Activated T-cell treated with anti-CD3 and anti-CD28 coated beads, Interleukin-2, amount 50 U/mL, for 72 hours (primary cell): ENCODE measurements around the gene SUGCT. TPM values are rescaled to one million over a fixed set of nuclear protein-coding genes. Genes with fewer than 3 reads are reported as not detected.
"Not testable (repeated sequence)": the region's sequence is repeated elsewhere in the genome, so short reads cannot be mapped to it uniquely, and the experiment has no call there.

Experiments used
- ATAC-seq, 2 donors: fragments of 150-1000 bp; cut with Tn5 transposase; replicated peaks in 1 of 2; 2 replicates each; pipeline ENCODE4 v1.10.0; 2021; ENCODE audit warnings: moderate library complexity in 2 of 2, mild to moderate bottlenecking in 1 of 2
- DNase-seq, 2 donors: peaks; one replicate each; pipeline ENCODE4 v3.0.0; 2021 to 2022; ENCODE audit warnings: mixed read lengths in 1 of 2
- H3K27ac Mint-ChIP-seq: one replicate; pipeline ENCODE4 v1.8.0; 2022; ENCODE audit warnings: mild to moderate bottlenecking, moderate library complexity, mixed read lengths
- H3K27me3 Mint-ChIP-seq: one replicate; pipeline ENCODE4 v1.8.0; 2022; ENCODE audit warnings: low read depth, mixed read lengths
- H3K36me3 Mint-ChIP-seq, 2 donors: one replicate each; pipeline ENCODE4 v1.8.0; 2022; ENCODE audit warnings: mixed read lengths in 2 of 2, mild to moderate bottlenecking in 1 of 2; ENCODE audit not compliant: insufficient read depth in 2 of 2
- H3K4me1 Mint-ChIP-seq: one replicate; pipeline ENCODE4 v1.8.0; 2022; ENCODE audit warnings: low read depth, mixed read lengths
- H3K4me3 Mint-ChIP-seq, 2 donors: one replicate each; pipeline ENCODE4 v1.8.0; 2022; ENCODE audit warnings: mild to moderate bottlenecking in 2 of 2, mixed read lengths in 2 of 2, moderate library complexity in 2 of 2
- H3K9me3 Mint-ChIP-seq, 2 donors: one replicate each; pipeline ENCODE4 v1.8.0; 2022; ENCODE audit warnings: mixed read lengths in 2 of 2
- total RNA-seq, 2 donors: library from RNA; stranded (reverse); gene quantifications; one replicate each; pipeline ENCODE4 v1.2.3, GENCODE V29; 2022

Gene SUGCT
- total RNA-seq, 2 donors from 2014 or later, result 1.5 to 1.6 TPM

DNA sequence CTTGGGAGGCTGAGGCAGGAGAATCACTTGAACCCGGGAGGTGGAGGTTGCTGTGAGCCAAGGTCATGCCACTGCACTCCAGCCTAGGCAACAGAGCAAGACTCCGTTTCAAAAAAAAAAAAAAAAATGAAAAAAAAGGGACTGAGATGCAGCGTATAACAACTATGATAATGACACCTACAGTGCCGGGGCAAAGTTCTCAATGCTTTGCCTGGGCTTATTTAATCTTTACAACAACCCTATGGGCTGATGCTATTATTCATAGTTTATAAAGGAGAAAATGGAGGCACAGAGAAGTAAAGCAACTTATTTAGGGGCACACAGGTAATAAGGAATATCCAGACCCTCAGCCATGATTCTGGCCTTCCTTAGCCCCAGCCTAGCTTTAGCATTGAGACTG is 47.6 kb downstream of the SUGCT start:
- ATAC-seq, result no peak
- H3K27me3 Mint-ChIP-seq, result no peaks in the 10 kb centered on the region
- no peaks in the 10 kb centered on the region for H3K36me3 Mint-ChIP-seq
- H3K9me3 Mint-ChIP-seq, result no peaks in the 10 kb centered on the region
- H3K27ac Mint-ChIP-seq, result no peak overlapping the region
- no peak overlapping the region for H3K4me3 Mint-ChIP-seq
- no peaks in the 10 kb centered on the region for H3K4me1 Mint-ChIP-seq
- no peak for DNase-seq

DNA sequence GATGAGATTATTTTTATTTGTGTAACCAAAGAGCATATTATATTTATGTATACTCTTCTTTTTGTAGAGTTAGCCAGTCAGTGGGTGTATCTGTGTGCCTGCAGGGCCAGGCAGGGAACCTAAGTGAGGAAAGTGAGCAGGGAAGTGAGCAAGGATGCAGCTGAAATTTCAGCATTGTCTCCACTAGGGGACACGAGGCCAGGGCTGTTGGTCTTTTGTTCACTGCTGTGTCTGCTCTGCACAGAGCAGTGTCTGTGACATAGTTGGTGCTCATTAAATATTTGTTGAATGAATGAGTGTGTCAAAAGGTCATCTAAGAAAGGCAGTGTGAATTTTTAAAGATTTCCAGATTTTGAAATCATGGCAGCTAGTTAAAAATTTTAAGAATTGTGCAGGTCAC is 51.8 kb downstream of the SUGCT start:
- H3K4me1 Mint-ChIP-seq, result no peaks in the 10 kb centered on the region
- no peaks in the 10 kb centered on the region for H3K36me3 Mint-ChIP-seq
- DNase-seq, result no peak
- H3K27me3 Mint-ChIP-seq, result no peaks in the 10 kb centered on the region
- H3K27ac Mint-ChIP-seq, result no peak overlapping the region
- H3K9me3 Mint-ChIP-seq, result no peaks in the 10 kb centered on the region
- ATAC-seq, result no peak
- no peak overlapping the region for H3K4me3 Mint-ChIP-seq

DNA sequence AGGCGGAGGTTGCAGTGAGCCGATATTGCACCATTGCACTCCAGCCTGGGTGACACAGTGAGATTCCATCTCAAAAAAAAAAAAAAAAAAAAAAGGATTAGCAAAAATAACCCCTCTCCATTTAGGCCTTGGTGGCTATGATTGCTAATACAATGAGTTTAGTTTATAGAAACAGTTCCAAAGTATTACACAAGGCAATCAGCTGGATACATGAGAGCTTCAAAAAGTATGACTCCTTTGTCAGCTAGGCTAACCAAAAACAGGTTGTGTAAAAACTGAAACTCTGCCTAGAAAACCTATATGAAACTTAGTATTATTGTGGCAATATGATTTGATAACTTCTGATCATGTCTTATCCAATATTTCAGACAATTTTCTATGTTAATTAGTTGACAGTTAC is 57.2 kb downstream of the SUGCT start:
- Mint-ChIP-seq H3K9me3 (no peaks in the 10 kb centered on the region), H3K27ac (no peak overlapping the region), H3K27me3 (no peaks in the 10 kb centered on the region), H3K4me3 (no peak overlapping the region), H3K4me1 (no peaks in the 10 kb centered on the region), H3K36me3 (no peaks in the 10 kb centered on the region)
- no peak for DNase-seq
- no peak for ATAC-seq

DNA sequence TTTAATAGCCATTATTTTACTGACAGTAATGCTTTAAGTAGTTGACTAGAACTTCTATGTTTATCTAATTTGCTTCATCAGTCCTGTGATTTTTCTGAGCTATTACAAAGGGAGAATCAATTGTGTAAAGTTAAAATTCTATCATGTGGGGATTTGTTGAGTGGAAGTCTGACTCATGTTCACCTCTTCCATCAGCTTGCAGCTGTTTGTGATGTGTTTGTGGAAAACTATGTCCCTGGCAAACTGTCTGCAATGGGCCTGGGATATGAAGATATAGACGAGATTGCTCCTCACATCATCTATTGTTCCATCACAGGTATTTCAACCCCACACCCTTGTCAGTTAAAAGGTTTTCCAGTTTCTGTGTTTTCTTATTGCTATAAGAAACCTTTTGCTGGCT is 59.9 kb downstream of the SUGCT start:
- ATAC-seq (no peak), DNase-seq (no peak)
- Mint-ChIP-seq H3K27me3 (no peaks in the 10 kb centered on the region), H3K4me3 (no peak overlapping the region), H3K36me3 (no peaks in the 10 kb centered on the region), H3K9me3 (no peaks in the 10 kb centered on the region), H3K27ac (no peak overlapping the region), H3K4me1 (no peaks in the 10 kb centered on the region)

DNA sequence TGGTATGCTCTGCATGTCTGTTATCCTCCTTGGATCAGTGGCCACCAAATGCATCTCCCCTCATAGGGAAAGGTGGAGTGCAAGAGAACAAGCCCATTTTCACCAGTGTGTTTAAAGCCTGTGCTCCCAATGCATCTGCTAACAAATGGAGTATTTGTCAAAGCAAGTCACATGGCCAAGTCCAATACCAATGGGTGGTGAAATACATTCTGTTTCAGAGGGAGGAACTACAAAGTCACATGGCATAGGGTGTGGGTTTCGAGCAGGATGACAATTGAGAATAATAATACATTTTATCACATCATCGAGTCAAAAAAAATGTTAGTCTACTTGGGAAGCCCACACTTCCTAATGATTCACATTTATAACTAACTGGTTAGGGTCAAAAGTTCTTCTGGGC is 62.7 kb downstream of the SUGCT start:
- Mint-ChIP-seq H3K4me3 (no peak overlapping the region), H3K36me3 (no peaks in the 10 kb centered on the region), H3K4me1 (no peaks in the 10 kb centered on the region), H3K27ac (no peak overlapping the region), H3K27me3 (no peaks in the 10 kb centered on the region), H3K9me3 (no peaks in the 10 kb centered on the region)
- ATAC-seq (no peak), DNase-seq (no peak)

DNA sequence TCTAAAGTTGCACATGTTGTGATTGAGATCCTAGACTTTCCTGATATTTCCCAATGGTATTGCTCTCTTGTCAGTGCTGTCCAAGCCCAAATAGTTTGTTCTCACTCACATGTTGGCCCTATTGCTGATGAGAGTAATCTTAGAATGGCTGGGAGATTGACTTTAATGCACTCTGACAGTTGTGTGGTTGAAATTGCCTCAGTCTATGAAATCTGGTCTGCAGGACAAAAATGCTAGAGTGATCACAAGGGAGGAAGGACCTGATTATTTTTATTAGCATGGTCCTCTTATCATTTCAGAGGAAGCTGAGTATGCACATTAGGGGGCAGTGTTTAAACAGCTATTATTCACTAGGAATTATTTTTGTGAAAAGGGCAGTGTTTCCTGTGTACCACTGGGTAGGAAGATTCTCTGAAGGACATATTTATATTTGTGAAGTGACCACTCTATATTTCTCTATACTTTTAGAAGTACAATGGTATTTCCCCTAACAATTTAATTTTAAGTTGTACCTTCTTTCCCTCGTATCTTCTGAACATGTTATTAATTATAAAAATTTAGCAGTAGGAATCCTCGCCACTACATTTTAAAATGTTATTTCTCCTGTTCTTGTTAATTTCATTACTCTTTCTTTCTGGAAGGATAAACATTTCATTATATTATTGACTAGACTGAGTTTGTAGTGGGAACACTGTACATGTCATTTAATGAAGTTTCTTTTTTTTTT is 64.4 kb downstream of the SUGCT start:
- DNase-seq (no peak), ATAC-seq (no peak)
- H3K27ac Mint-ChIP-seq, result no peak overlapping the region
- H3K4me3 Mint-ChIP-seq, result no peak overlapping the region
- no peaks in the 10 kb centered on the region for H3K27me3 Mint-ChIP-seq
- H3K36me3 Mint-ChIP-seq, result no peaks in the 10 kb centered on the region
- no peaks in the 10 kb centered on the region for H3K9me3 Mint-ChIP-seq
- no peaks in the 10 kb centered on the region for H3K4me1 Mint-ChIP-seq

DNA sequence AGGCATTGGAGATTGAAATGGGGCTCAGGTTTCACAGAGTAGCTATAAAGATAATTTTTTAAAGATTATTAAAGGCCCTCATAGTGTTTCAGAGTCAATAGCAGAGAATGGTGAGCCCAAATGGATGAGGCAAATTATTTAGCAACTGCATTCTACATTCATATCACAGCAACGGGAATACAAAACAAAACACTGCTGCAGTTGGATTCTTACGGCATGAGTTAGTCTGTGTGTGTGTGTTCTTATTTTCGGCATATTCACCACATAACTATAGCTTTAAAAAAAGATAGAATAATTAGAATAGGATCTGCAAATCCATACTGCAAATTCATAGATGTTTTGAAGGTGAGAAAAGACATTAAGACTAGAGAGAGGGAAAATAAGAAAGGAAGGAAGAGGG is 66.0 kb downstream of the SUGCT start:
- Mint-ChIP-seq H3K4me1 (peaks cover 3% of the 10 kb centered on the region), H3K27me3 (no peaks in the 10 kb centered on the region)
- no peak for ATAC-seq

DNA sequence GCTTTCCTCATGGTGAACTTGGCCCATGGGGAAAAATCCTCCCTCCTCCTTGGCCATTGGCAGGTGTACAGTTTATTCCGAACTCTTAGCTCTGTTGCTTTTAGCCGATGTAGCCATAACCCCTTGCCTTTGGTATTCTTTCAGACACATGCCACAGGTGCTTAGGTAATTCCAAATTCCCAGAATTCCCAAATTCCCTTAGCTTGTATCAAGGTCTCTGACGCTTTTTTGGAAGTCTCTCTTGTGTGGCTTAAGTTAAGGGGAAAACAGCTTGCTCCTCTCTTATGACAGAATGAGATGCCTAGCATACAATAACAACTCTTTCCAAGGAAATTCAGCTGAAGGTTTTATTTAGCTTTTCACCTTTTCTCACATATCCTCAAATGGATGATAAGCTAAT is 68.0 kb downstream of the SUGCT start:
- no peaks in the 10 kb centered on the region for H3K27me3 Mint-ChIP-seq
- H3K4me3 Mint-ChIP-seq, result no peak overlapping the region
- H3K36me3 Mint-ChIP-seq, result no peaks in the 10 kb centered on the region
- H3K27ac Mint-ChIP-seq, result no peak overlapping the region
- DNase-seq (no peak), ATAC-seq (no peak)
- H3K4me1 Mint-ChIP-seq, result peaks cover 4% of the 10 kb centered on the region
- no peaks in the 10 kb centered on the region for H3K9me3 Mint-ChIP-seq

More for the DNA sequence above, 66.0 kb downstream of the SUGCT start:
- DNase-seq, result no peak
- Mint-ChIP-seq H3K9me3 (no peaks in the 10 kb centered on the region), H3K4me3 (no peak overlapping the region), H3K27ac (no peak overlapping the region), H3K36me3 (no peaks in the 10 kb centered on the region)

DNA sequence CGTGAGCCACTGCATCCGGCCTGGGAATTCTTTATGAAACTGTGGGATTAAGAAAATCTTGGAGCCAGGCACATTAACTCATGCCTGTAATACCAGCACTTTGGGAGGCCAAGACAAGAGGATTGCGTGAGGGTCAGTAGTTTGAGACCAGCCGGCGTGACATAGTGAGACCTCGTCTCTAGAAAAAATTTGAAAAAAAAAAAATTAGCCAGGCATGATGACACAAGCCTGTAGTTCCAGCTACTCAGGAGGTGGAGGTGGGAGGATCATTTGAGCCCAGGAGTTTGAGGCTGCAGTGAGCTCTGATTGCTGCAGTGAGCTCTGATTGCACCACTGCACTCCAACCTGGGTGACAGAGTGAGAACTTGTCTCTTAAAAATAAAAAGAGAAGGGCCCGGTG is 69.8 kb downstream of the SUGCT start:
- peaks cover 4% of the 10 kb centered on the region for H3K4me1 Mint-ChIP-seq
- DNase-seq, result no peak
- H3K27me3 Mint-ChIP-seq, result no peaks in the 10 kb centered on the region
- H3K27ac Mint-ChIP-seq, result no peak overlapping the region
- H3K9me3 Mint-ChIP-seq, result no peaks in the 10 kb centered on the region
- H3K36me3 Mint-ChIP-seq, result no peaks in the 10 kb centered on the region
- no peak overlapping the region for H3K4me3 Mint-ChIP-seq
- no peak for ATAC-seq

DNA sequence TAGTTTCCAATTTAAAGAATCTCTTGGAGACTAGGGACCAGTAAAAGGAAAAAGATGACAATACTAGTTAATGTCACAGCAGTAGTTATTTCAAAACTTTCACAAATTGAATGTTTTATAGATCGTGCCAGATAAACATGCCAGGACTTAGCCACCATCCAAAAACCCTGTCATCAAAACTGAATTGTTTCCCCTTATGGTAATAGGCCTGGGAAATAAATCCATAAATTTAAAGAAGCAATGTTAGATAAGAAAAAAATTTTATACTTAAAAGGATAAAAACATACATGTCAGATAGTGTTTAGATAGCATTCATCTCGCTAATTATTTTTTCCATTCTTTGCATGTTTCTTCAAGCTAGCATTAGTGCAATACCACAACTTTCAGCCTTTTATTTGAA is 71.2 kb downstream of the SUGCT start:
- H3K9me3 Mint-ChIP-seq, result no peaks in the 10 kb centered on the region
- no peaks in the 10 kb centered on the region for H3K36me3 Mint-ChIP-seq
- no peak overlapping the region for H3K4me3 Mint-ChIP-seq
- peaks cover 4% of the 10 kb centered on the region for H3K4me1 Mint-ChIP-seq
- H3K27ac Mint-ChIP-seq, result no peak overlapping the region
- no peaks in the 10 kb centered on the region for H3K27me3 Mint-ChIP-seq
- ATAC-seq (no peak), DNase-seq (no peak)

DNA sequence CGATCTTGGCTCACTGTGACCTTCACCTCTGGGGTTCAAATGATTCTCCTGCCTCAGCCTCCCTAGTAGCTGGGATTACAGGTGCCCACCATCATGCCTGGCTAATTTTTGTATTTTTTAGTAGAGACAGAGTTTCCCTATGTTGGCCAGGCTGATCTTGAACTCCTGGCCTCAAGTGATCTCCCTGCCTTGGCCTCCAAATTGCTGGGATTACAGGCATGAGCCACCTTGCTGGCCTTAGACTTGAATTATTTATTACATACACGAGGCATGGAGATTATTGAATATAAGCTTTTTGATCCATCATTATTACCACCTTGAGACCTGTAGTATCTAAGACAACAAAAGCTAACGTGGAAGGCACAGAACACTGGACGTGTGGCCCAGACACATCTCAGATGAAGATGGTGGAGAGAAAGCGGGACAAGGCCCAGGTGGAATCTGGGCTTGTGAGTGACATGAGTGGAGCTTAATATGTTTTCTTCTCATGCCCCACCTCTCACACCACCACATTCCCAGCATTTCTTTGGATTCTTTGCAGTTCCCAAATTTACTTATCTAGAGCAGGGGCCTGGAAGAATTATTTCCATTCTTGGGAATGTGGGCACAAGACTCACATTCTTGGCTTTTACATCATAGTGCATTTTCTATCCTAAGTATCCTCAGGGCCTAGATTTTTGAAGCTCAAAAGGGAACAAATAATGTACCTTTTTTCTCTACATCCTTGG is 76.6 kb downstream of the SUGCT start:
- ATAC-seq (no peak), DNase-seq (no peak)
- Mint-ChIP-seq H3K4me1 (no peaks in the 10 kb centered on the region), H3K27ac (no peak overlapping the region), H3K36me3 (no peaks in the 10 kb centered on the region), H3K27me3 (no peaks in the 10 kb centered on the region), H3K4me3 (no peak overlapping the region), H3K9me3 (no peaks in the 10 kb centered on the region)

DNA sequence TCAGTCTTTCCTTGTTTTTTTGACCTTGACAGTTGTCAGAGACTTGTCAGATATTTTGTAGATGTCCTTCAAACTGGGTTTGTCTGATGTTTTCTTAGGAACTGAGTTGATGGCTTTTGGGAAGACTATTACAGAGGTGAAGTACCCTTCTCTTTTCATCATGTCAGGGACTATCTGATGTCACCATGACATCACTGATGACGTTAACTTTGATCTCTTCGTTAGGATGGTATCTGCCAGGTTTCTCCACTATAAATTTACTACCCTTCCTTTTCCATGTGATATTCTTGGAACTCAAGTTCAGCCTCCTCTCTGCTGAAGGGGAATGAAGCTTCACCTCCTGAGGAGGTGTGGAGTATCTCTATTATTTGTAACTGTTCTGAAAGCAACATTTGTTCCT is 78.5 kb downstream of the SUGCT start:
- Mint-ChIP-seq H3K36me3 (peaks cover 0 to 2% of the 10 kb centered on the region in 2 donors), H3K4me1 (no peaks in the 10 kb centered on the region), H3K27ac (no peak overlapping the region), H3K4me3 (no peak overlapping the region), H3K9me3 (no peaks in the 10 kb centered on the region), H3K27me3 (no peaks in the 10 kb centered on the region)
- DNase-seq (no peak), ATAC-seq (no peak)

DNA sequence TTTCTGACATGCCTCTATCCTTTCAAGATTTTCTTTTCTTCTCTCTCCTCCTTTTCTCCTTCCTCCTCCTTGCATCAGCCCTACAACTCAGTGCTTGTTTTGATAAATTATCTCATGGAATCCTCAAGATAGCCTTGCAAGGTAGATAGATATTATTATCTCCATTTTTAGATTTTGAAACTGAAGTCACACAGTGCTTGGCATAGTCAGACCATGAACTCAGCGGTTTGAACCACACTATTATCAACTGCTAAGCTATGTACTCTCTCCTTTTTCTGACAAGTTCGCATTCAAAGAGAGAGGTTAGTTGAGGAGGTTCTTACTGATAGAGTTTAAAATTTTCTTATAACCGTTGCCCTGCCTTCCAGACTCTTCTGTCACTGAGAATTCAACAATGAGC is 79.1 kb downstream of the SUGCT start:
- DNase-seq (no peak), ATAC-seq (no peak)
- Mint-ChIP-seq H3K27ac (no peak overlapping the region), H3K4me1 (no peaks in the 10 kb centered on the region), H3K4me3 (no peak overlapping the region), H3K27me3 (no peaks in the 10 kb centered on the region), H3K36me3 (peaks cover 0 to 2% of the 10 kb centered on the region in 2 donors), H3K9me3 (no peaks in the 10 kb centered on the region)

DNA sequence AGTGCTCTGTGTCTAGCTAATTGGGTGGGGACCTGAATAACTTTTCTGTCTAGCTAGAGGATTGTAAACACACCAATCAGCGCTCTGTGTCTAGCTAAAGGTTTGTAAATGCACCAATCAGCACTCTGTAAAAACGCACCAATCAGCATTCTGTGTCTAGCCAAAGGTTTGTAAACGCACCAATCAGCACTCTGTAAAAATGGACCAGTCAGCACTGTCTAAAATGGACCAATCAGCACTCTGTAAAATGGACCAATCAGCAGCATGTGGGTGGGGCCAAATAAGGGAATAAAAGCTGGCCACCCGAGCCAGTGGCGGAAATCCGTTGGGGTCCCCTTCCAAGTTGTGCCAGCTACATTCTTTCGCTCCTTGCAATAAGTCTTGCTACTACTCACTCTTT is 83.8 kb downstream of the SUGCT start:
- not testable (repeated sequence) for H3K27me3 Mint-ChIP-seq, H3K9me3 Mint-ChIP-seq, H3K4me1 Mint-ChIP-seq, ATAC-seq, H3K4me3 Mint-ChIP-seq, H3K36me3 Mint-ChIP-seq, H3K27ac Mint-ChIP-seq, DNase-seq
